SK-N-SH (cell line): ENCODE measurements around the gene MCC. TPM values are rescaled to one million over a fixed set of nuclear protein-coding genes. Genes with fewer than 3 reads are reported as not detected.
A peak's percentile ranks its signal among the peaks of the same experiment; 100 is the strongest.

Experiments
- CTCF ChIA-PET: fragments of 300-600, 350-600 bp; formaldehyde crosslinking; extraction: SDS; loops from one replicate; lab custom pipeline; 2021; lab: Yijun Ruan, JAX
- POLR2A ChIA-PET: fragments of 350-600 bp; sonication (Branson Sonifier 250); formaldehyde crosslinking; extraction: SDS; loops from one replicate; lab custom pipeline; 2020; ENCODE audit warnings: antibody characterized with exemption, inconsistent platforms; lab: Yijun Ruan, JAX
- DNase-seq: peaks from one replicate; pipeline ENCODE4 v3.0.0; 2012
- H2AFZ ChIP-seq: fragments of 200-600 bp; sonication (generic); 2 replicates; pipeline ENCODE4 v1.8.1; 2016; ENCODE audit warnings: antibody characterized with exemption, mild to moderate bottlenecking, low read depth
- H3F3A ChIP-seq: fragments of 200-600 bp; sonication (generic); replicated peaks from 2 replicates; pipeline ENCODE3; 2016; ENCODE audit warnings: antibody characterized with exemption, mild to moderate bottlenecking; ENCODE audit not compliant: insufficient read depth
- H3K27ac ChIP-seq, 2 experiments: fragments of 200-500 bp in 1 of 2; fragments of 200-600 bp in 1 of 2; sonication (Bioruptor generic) in 1 of 2; sonication (generic), shearing (Covaris generic) in 1 of 2; 2 replicates each; pipeline versions ENCODE4 v1.5.1 to v1.6.1; 2014 to 2016; ENCODE audit warnings: low read depth in 2 of 2, inconsistent platforms in 1 of 2, low read length in 1 of 2, mild to moderate bottlenecking in 1 of 2, mixed read lengths in 1 of 2
- H3K27me3 ChIP-seq: fragments of 200-600 bp; sonication (generic), shearing (Covaris generic); 2 replicates; pipeline ENCODE4 v1.6.1; 2016; ENCODE audit warnings: mixed run types; ENCODE audit not compliant: insufficient read depth
- H3K36me3 ChIP-seq, 2 experiments: fragments of 200-500 bp in 1 of 2; fragments of 200-600 bp in 1 of 2; sonication (Bioruptor generic) in 1 of 2; sonication (generic) in 1 of 2; replicated peaks in 1 of 2; 2 replicates each; pipeline versions ENCODE3 to v1.5.1; 2014 to 2016; ENCODE audit warnings: low read length in 1 of 2, mild to moderate bottlenecking in 1 of 2; ENCODE audit not compliant: insufficient read depth in 2 of 2, control insufficient read depth in 1 of 2
- H3K4me1 ChIP-seq, 2 experiments: fragments of 200-500 bp in 1 of 2; fragments of 200-600 bp in 1 of 2; sonication (Bioruptor generic) in 1 of 2; sonication (generic), shearing (Covaris generic) in 1 of 2; 2 replicates each; pipeline versions ENCODE4 v1.5.1 to v1.6.1; 2014 to 2016; ENCODE audit warnings: low read depth in 1 of 2, low read length in 1 of 2, mixed run types in 1 of 2; ENCODE audit not compliant: insufficient read depth in 2 of 2, control insufficient read depth in 1 of 2
- H3K4me2 ChIP-seq: fragments of 200-600 bp; sonication (generic), shearing (Covaris generic); 2 replicates; pipeline ENCODE4 v1.6.1; 2017; ENCODE audit warnings: mixed run types
- H3K4me3 ChIP-seq, 2 experiments: fragments of 200-500 bp in 1 of 2; fragments of 200-600 bp in 1 of 2; sonication (Bioruptor generic) in 1 of 2; sonication (generic), shearing (Covaris generic) in 1 of 2; 2 replicates each; pipeline versions ENCODE4 v1.5.1 to v1.8.1; 2014 to 2016; ENCODE audit warnings: low read depth in 2 of 2, inconsistent platforms in 1 of 2, low read length in 1 of 2, mild to moderate bottlenecking in 1 of 2, mixed read lengths in 1 of 2, moderate library complexity in 1 of 2
- H3K79me2 ChIP-seq: fragments of 200-600 bp; sonication (generic); 2 replicates; pipeline ENCODE4 v1.8.1; 2017; ENCODE audit warnings: mild to moderate bottlenecking; ENCODE audit not compliant: insufficient read depth
- H3K9ac ChIP-seq: fragments of 200-600 bp; sonication (generic); 2 replicates; pipeline ENCODE4 v1.6.1; 2017; ENCODE audit warnings: mixed run types
- H3K9me2 ChIP-seq: fragments of 200-600 bp; sonication (generic); 2 replicates; pipeline ENCODE4 v1.6.1; 2017; ENCODE audit warnings: mixed run types
- H3K9me3 ChIP-seq: fragments of 200-600 bp; sonication (generic); 2 replicates; pipeline ENCODE4 v1.6.1; 2017; ENCODE audit warnings: mixed run types, mild to moderate bottlenecking, moderate library complexity
- H4K20me1 ChIP-seq: fragments of 200-600 bp; sonication (generic); 2 replicates; pipeline ENCODE4 v1.6.1; 2017; ENCODE audit warnings: mild to moderate bottlenecking, mixed run types; ENCODE audit not compliant: insufficient read depth
- CHD2 ChIP-seq: fragments of 150-350 bp; IDR thresholded peaks from 2 replicates; pipeline ENCODE4 v1.6.1; 2018; ENCODE audit warnings: low read length; ENCODE audit not compliant: partially characterized antibody
- EP300 ChIP-seq, 2 experiments: IDR thresholded peaks; 2 replicates each; pipeline versions ENCODE4 v1.4.0 to v1.6.1; 2012; ENCODE audit warnings: borderline replicate concordance in 1 of 2, low read depth in 1 of 2, low read length in 1 of 2
- EZH2phosphoT487 ChIP-seq: fragments of 200-600 bp; sonication (generic); IDR thresholded peaks from 2 replicates; pipeline ENCODE4 v1.6.1; 2017; ENCODE audit warnings: low read depth, mixed run types, mild to moderate bottlenecking, antibody characterized with exemption, moderate library complexity, borderline replicate concordance
- FOSL2 ChIP-seq: IDR thresholded peaks from 2 replicates; pipeline ENCODE4 v1.4.0; 2012; ENCODE audit warnings: low read depth, mild to moderate bottlenecking, moderate library complexity, borderline replicate concordance
- FOXJ3 ChIP-seq: sonication (generic); formaldehyde crosslinking; IDR thresholded peaks from 2 replicates; pipeline ENCODE4 v1.5.1; 2020; ENCODE audit warnings: mild to moderate bottlenecking, missing genetic modification reagents
- GATA2 ChIP-seq: sonication (generic); formaldehyde crosslinking; IDR thresholded peaks from 2 replicates; pipeline ENCODE4 v1.5.0; 2020; ENCODE audit warnings: mild to moderate bottlenecking, missing genetic modification reagents
- IRF3 ChIP-seq: fragments of 150-350 bp; IDR thresholded peaks from 2 replicates; pipeline ENCODE4 v1.6.1; 2016; ENCODE audit warnings: mild to moderate bottlenecking, low read depth, low read length
- MXI1 ChIP-seq: IDR thresholded peaks from 2 replicates; pipeline ENCODE4 v1.6.1; 2012; ENCODE audit warnings: mild to moderate bottlenecking, low read depth, low read length, improper control_type of control experiment
- NFIC ChIP-seq: IDR thresholded peaks from 2 replicates; pipeline ENCODE4 v1.4.0; 2012; ENCODE audit warnings: borderline replicate concordance
- REST ChIP-seq: IDR thresholded peaks from 2 replicates; pipeline ENCODE4 v1.6.1; 2012; ENCODE audit warnings: mild to moderate bottlenecking, low read depth, low read length, moderate library complexity
- RXRA ChIP-seq: IDR thresholded peaks from 2 replicates; pipeline ENCODE4 v1.4.0; 2012; ENCODE audit warnings: low read depth, mild to moderate bottlenecking, borderline replicate concordance
- SMC3 ChIP-seq: IDR thresholded peaks from 2 replicates; pipeline ENCODE4 v1.6.1; 2012; ENCODE audit warnings: low read depth, low read length, improper control_type of control experiment
- TCF12 ChIP-seq: IDR thresholded peaks from 2 replicates; pipeline ENCODE4 v1.4.0; 2012
- WGBS: methylation state at CpG from one replicate; pipeline ENCODE4 v1.1.6; 2017; ENCODE audit warnings: low lambda C conversion rate; 5-methylcytosine and 5-hydroxymethylcytosine counted together
- polyA plus RNA-seq, 3 experiments: library from polyadenylated mRNA; depleted of rRNA; stranded (reverse); fragments of >200 nt; gene quantifications; 2 replicates each; pipeline ENCODE4 v1.2.3, GENCODE V29; 2012
- TF ChIP-seq, protein P1 (sequence below): fragments of 150-350 bp; IDR thresholded peaks from 2 replicates; pipeline ENCODE4 v1.6.1; 2017; ENCODE audit warnings: antibody characterized with exemption, low read length, low read depth, borderline replicate concordance
- TF ChIP-seq, protein P2 (sequence below): IDR thresholded peaks from 2 replicates; pipeline ENCODE4; 2012

The MCC gene
- polyA plus RNA-seq, 1 of the 3 experiments (the other 2 are of a cell fraction) = 3.6 TPM

- Histone ChIP-seq H2AFZ (no peak overlapping the region), H3K79me2 (no peaks in the 10 kb centered on the region), H4K20me1 (no peaks in the 10 kb centered on the region), H3K4me2 (peak overlapping the region; percentile 4; the same call in 1 of the 2 replicates), H3K9me3 (no peaks in the 10 kb centered on the region), H3K27me3 (no peaks in the 10 kb centered on the region; the same call in 1 of the 2 replicates), H3K27ac (peak overlapping the region in 1 of 2 experiments; percentile 60; a peak in 2 of 4 replicates), H3K36me3 (no peaks in the 10 kb centered on the region), H3F3A (no peaks in the 10 kb centered on the region), H3K4me3 (no peak overlapping the region), H3K4me1 (peaks cover 0 to 18% of the 10 kb centered on the region in 2 experiments; a peak in 2 of 4 replicates), H3K9me2 (no peaks in the 10 kb centered on the region), H3K9ac (no peak overlapping the region)
- ChIA-PET POLR2A (interaction anchor here (0.9 kb wide), 1 partner anchor 23 kb away, joined by 3 read pairs; no protein-coding TSS in a partner anchor), CTCF (interaction anchor here (1.0 to 1.5 kb wide), 3 partner anchors 9 to 250 kb away, joined by 3 read pairs; no protein-coding TSS in a partner anchor)
- 57% methylated on average over 5 of the region's 5 CpGs for WGBS
- DNase-seq = no peak
- TF ChIP-seq CHD2 (no peak), TCF12 (peak; percentile 59; the same call in 1 of the 2 replicates), GATA2 (no peak), MXI1 (no peak), EZH2phosphoT487 (no peak), RXRA (no peak), IRF3 (no peak), FOSL2 (no peak), NFIC (0 out of 2 replicates have a peak, but pooled peaks have one; percentile 35), REST (no peak), FOXJ3 (CRISPR knock-in tag) (no peak), EP300 (IDR thresholded peaks at IDR 0.05; ENCODE audit: borderline replicate concordance in 1 of 2, low read depth in 1 of 2, low read length in 1 of 2) (no peak), SMC3 (no peak)
- TF ChIP-seq, protein P1, sequence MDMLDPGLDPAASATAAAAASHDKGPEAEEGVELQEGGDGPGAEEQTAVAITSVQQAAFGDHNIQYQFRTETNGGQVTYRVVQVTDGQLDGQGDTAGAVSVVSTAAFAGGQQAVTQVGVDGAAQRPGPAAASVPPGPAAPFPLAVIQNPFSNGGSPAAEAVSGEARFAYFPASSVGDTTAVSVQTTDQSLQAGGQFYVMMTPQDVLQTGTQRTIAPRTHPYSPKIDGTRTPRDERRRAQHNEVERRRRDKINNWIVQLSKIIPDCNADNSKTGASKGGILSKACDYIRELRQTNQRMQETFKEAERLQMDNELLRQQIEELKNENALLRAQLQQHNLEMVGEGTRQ = no peak
- TF ChIP-seq, protein P2, sequence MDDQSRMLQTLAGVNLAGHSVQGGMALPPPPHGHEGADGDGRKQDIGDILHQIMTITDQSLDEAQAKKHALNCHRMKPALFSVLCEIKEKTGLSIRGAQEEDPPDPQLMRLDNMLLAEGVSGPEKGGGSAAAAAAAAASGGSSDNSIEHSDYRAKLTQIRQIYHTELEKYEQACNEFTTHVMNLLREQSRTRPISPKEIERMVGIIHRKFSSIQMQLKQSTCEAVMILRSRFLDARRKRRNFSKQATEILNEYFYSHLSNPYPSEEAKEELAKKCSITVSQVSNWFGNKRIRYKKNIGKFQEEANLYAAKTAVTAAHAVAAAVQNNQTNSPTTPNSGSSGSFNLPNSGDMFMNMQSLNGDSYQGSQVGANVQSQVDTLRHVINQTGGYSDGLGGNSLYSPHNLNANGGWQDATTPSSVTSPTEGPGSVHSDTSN = peak; percentile 17; the same call in 1 of the 2 replicates
Measured at GRCh38 chr5:113081881-113082546, 406.2 kb downstream of the MCC start.
